NCI-H526 treated with DMSO at 0.1 percent for 48 hours (cell line): ENCODE results near the gene ZCCHC18.
"Not testable (repeated sequence)": the region's sequence is repeated elsewhere in the genome, so short reads cannot be mapped to it uniquely, and the experiment has no call there.

Source experiments
- DNase-seq: peaks from one replicate; lab custom pipeline; 2025; lab: John Stamatoyannopoulos, UW

Gene ZCCHC18

DNA sequence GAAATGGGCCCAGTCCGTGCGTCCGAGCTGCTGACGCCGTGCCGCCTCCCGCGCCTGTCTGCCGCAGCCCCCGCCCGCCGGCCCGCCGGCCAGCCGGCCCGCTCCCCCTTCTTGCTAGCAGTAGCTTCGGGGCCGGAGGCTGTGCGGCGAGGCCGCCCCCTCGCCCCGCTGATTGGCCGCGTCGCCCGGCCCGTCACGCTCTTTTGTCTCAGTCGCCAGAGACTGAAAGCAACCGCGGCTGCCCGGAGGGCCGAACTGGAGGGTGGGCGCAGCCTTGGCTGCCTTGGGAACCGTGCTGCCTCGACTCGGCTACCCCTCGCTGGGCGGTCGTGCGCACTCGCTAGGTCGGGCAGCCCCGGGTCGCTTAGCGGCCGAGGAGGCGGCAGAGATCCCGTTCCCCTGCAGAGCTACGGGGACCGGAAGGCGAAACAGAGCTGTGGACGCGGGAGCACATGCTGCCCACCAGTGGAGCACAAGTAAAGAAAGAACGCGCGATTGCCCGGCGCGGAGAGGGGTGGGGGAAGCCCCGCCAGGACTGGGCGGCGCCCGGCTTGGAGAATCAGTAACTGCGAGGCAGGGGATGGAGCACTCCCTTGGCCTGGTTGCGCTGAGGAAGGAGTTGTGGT, at the start of gene ZCCHC18:
TSS of gene ZCCHC18 (plus strand) at position 198 of the 626 bp plus-strand sequence. CDS start 1,589 bp downstream, outside the sequence.
- peak; percentile 39 for DNase-seq

DNA sequence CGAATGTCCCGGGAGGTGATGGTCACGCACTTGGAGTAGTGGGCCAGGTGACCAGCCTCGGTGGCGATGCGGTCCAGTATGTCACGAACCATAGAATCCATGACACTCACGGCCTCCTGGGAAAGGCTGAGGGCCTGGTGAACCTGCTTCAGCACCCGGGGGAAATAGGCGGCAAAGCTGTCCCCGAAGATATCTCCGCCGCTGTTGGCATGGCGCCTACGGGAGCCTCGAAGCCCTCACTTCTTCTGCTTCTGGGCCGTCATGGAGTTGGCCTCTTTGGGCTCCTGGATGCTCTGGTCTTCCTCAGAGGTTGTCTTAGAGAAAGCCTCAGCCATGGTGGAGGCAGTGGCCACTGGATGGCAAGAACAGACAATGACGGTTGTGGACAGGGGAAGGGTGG, 49.7 kb upstream of the ZCCHC18 start:
- not testable (repeated sequence) for DNase-seq

DNA sequence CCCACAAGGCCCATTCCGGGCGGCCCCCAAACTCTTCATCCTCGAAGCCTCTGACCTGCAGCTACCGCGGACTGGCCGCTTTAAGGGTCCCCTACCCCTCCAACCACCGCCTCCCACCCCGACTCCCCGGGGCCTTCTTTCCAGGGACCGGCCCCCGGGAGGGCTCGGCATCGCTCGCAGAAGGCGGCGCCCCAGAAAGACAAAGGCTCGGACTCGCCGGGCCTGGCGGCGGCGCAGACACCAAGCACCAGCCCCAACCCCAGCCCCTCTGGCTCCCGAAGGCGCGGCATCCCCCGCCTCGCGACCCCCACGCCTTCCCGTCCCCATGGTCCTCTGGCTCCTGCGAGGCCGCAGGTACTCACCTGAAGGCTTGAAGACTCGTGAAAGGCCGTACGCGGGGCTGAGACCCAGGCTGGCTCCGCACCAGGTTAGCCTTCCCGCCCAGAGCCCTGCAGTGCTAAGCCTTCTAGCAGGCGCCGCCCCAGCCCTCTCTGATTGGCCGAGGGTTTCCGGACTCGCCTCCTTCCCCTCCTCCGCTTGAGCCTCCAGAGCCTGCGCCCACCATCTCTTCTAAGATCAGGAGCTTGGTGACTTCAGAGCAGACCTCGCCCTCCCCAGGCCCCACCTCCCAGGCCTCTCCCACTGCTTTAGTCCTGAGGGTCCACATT, 36.4 kb upstream of the ZCCHC18 start, which contains the start of gene TMSB15C:
TSS of gene TMSB15C (minus strand) at position 459 of the 668 bp plus-strand sequence.
- DNase-seq = not testable (repeated sequence)

DNA sequence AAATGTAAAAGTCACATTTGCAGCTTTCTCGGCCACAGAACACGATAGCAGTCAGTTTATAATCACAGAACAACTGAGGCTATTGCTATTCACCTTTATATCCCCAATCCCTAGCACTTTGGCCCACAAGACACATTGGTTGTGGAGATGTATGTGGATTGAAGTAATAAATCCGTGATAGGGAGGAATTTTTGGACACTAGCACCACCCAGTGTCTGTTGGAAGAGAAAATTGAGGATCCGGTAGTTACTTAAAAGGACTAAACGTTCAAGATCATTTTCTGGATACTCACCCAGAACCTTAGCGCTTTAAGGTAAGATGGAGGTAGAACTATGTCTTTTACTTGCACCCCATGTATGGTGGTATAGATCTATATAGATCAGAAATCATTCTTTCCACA, 34.5 kb upstream of the ZCCHC18 start:
- DNase-seq = not testable (repeated sequence)

DNA sequence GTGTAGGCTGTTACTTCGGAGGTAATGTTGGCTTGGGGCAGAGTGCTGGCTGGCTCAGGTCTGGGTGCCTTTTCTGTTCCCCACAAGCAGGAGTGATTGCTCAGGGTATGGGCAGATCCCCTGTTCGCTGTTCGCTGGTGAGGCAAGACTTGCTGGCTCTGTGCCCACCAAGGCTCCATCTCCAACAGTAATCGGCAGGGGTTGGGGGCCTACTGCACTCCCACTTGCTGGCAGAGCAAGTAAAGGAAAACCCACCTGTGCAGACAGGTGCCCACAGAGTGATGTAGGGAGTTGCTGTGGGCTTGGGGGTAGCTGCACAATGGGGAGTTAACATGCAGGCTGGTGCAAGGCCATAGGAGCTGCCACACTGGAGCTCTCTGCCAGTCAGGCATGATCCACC, 28.3 kb upstream of the ZCCHC18 start:
- DNase-seq = no peak

GRCh38 chrX:104084534-104085277, 27.6 kb upstream of the ZCCHC18 start:
- DNase-seq = no peak

DNA sequence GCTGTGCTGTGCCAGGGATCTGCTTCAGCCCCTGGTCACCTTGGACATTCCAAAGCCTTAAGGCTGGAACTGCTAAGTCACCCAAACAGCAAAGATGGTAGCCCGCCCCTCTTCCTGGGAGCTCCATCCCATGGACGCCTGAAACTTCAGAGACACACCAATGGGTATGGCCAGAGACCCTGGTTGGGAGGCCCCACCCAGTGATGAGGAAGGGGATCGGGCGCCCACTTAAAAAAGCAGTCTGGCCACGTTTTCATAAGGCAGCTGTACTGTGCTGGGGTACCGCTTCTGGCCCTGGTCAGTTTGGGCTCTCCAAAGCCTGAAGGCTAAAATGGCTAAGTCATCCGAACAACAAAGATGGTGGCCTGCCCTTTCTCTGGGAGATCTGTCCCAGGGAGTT, 26.8 kb upstream of the ZCCHC18 start:
- no peak for DNase-seq

- DNase-seq = no peak
Observed at GRCh38 chrX:104085919-104086318, 26.4 kb upstream of the ZCCHC18 start.

DNA sequence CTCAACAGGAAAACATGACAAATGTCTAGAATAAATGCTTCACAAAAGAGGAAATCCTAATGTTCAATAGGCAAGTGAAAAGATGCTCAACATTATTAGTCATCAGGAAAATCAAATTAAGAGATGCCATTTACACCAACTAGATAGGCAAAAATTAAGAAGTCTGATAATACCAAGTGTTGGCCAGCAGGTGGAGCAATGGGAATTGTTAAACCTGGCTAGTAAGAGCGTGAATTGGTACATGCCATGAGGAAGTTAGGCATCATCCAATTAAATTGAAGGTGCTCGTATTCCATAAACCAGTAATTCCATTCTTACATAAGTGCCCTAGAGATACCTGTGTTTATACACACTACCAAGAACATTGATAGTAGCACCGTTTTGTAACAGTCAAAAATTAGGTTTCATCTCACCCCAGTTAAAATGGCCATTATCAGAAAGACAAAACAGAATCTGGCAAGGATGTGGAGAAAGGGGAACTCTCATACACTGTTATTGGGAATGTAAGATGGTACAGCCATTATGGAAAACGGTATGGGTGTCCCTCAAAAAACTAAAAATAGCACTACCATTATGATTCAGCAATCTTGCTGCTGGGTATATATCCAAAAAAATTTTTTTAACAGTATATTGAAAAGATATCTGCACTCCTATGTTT, 14.0 kb upstream of the ZCCHC18 start:
- peak; percentile 51 for DNase-seq

- DNase-seq = no peak
Observed at GRCh38 chrX:104098919-104099318, 13.4 kb upstream of the ZCCHC18 start.

- DNase-seq = no peak
Observed at GRCh38 chrX:104104676-104105075, 7.6 kb upstream of the ZCCHC18 start.

DNA sequence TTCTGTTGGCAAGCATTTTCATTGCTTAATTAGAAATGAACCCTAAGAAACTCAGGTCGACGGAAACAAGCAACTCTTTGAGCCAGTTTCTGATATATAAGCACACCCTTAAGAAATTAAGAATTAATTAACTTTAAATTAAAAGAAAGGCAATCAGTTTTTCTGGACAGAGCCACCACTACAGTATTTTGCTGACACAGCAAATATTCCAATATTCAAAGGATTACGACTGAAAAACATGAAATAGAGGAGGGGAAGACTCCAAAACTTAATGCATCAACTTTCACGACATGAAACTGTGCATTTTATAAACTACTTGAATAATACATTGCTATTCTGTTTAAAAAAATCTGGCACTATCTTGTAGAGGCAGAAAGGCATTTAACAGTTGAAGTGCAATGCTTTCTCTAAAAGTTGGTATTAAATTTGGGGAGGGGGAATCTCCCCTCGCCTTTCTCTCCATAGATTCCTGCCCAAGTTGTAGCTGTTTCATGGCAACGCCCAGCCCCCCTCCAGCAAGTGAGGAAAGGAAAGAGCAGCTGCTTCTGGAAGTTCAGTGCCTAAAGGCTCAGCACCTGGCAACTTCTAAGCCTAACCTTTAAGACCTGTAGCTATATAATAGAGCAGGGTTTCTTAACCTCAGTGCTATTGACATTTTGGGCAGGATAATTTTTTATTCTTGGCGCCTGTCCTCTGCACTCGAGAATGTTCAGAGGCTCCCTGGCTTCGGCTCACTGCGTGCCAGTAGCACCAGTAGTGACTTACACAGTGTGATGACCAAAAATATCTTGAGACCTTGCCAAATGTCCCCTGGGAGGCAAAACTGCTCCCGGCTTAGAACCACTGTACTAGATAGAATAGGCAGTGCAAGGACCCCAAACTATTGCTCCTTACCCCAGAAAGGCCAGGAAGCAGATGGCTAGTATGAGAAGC, 6.7 kb upstream of the ZCCHC18 start:
- no peak for DNase-seq

- no peak for DNase-seq
Observed at GRCh38 chrX:104108955-104109354, 3.4 kb upstream of the ZCCHC18 start.

DNA sequence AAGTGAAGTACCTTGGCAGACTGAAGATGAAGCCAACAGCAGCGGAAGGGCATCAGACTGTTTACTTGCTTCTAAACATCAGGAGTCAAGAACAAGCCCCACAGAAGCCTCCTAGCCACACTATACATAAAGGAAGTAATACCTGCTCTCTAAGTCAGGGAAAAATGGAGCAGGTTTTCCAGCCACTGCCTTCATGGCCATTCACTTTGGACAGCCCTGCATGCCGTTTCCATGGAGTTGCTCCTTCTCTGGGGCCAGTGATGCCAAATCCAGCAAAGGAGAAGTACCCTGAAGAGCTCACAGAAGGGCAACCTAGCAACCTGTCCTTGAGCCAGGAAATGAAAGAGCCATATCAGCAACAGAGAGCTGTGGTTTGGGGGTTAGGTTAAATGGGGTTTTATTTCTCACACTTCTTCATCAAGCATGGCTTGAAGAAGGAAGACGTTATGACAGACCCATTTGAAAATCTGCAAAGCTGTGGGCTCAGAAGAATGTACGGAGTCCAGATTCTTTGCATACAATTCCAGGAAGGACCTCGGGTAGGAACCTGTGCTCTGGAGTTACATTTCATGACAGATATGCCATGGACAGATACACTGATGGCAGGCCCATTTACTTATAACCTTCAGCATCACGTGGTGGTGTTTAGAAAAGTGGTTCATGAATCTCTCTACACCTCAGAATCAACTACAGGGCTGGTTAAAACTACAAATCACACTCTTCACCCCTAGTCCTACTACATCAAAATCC, 1.7 kb upstream of the ZCCHC18 start:
- not testable (repeated sequence) for DNase-seq

DNA sequence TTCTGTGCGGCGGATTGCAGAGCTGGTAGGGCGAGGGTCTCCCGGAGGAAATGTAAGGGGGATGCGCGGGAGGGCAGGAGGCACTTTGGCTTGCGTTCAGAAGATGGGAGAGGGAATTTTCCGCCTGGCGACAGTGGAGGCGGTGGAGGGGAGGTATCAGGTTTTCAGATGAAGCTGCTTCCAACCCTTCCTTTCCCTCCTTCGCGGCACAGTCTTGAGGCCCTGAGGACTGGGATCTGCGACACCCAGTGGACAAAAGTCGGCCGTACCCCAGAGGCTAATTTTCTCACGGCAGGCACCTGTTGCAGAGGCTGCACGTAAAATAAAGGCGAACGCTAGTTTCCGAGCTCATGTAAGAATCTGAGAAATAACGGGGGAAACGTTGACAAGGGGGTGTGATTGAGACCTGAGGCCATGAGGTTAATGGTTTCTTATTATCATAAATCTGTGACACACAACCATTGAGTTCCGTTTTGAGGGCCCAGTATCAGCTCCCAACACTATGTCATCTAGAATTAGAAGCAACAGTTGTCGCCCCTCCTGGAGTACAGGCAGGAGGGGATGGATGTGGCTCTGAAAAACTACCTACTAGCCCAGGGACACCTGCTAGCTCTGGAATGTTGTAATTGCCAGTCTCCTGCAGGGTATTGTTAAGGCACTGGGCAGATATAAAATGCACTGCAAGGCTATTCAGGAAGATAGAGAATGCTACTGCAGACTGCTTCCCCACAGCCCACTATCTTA, 1.1 kb downstream of the ZCCHC18 start:
- peak; percentile 22 for DNase-seq

DNA sequence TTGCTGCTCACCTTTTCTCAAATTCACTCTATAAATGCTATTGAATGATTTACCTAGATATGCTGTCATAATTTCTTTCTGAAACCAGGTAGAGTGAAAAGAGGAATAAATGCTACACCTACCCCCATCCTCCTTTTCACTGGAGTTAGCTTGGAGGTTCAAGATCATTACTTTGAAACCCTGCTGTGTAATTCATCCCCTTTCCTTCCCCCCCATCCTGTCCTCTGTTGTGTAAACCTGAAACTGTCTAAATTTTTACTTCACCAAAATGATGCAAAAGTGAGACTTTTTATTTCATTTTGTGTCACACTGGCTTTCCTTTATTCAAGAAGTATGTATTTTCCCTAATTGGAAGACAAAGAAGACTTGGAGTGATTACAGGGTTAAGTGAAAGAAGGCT, 5.4 kb downstream of the ZCCHC18 start:
- DNase-seq = no peak

DNA sequence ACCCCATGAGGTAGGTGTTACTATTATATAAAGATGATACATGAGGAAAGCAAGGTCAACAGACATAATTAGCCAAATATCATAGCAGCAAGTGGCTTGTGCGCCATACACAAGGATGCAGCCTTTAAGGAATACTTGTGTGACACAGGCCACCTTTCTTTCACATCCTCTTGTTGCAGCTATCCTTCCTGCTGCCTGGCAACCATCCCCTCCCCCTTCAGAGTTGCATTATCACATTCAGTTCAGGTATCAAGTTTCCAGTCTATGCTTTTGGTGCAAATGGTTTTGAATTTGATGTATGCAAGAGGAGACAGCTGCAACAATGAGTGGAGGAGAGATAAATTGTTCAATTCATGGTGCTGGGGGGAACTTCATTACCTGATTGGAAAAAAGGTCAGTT, 6.4 kb downstream of the ZCCHC18 start:
- peak; percentile 0 for DNase-seq

GRCh38 chrX:104122829-104123228, 10.5 kb downstream of the ZCCHC18 start:
- no peak for DNase-seq

DNA sequence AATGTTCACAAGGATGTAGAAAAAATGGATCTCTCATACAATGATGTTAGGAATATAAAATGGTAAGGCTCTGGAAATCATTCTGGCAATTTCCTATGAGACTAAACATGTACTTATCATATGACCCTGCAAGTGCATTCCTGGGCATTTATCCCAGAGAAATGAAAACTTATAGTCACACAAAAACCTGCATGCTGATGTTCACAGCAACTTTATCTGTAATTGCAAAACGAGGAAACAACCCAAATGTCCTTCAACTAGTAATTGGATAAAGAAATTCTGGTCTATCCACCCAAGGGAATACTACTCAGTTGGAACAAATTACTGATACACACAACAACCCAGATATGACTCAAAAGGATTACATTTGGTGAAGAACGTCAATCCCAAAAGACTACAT, 14.5 kb downstream of the ZCCHC18 start:
- no peak for DNase-seq

- no peak for DNase-seq
Observed at GRCh38 chrX:104130808-104131207, 18.5 kb downstream of the ZCCHC18 start.
